ENCODE measurements around the gene SORCS1. TPM values are rescaled to one million over a fixed set of nuclear protein-coding genes. Genes with fewer than 3 reads are reported as not detected.

Gene SORCS1
- total RNA-seq, 1 experiment from 2014 or later = not detected

DNA sequence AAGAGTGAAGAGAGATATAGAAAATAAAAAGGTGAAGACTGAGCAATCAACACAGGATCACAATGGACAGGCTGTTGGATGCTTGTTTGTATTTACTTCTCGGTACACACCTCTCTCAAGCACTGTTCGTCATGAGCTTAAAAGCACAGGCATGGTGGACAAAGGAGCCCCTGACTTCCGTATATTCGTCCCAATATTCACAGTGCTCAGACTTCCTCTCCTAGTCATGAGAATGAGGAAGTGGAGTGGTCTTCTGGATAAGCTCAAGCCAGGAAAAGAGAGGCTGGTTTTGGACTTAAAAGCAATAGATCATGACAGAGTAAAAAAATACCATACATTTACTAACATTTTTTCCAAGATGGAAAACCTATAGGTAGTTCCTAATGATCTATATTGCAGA is 172.5 kb downstream of the SORCS1 start:
- no peak for DNase-seq (ENCODE audit: low spot score)

DNA sequence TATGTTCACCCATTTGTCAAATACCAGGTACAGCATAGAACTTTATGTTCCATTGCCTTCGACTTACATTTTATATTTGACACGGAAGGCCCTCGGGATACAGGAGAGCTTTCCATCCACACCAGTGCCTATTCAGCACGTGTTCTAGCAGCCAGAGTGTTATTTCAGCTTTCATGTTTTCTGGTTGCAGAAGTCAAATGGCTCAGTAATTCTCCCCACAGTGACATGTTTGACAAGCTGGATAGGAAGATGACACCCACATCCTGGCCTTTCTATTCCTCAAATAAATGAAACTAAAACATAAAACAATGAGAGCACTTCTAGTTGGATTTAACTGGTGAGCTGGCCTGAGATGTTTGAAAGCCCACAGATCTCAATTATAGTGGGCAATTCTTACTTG is 173.4 kb downstream of the SORCS1 start:
- no peak for DNase-seq (ENCODE audit: low spot score)

DNA sequence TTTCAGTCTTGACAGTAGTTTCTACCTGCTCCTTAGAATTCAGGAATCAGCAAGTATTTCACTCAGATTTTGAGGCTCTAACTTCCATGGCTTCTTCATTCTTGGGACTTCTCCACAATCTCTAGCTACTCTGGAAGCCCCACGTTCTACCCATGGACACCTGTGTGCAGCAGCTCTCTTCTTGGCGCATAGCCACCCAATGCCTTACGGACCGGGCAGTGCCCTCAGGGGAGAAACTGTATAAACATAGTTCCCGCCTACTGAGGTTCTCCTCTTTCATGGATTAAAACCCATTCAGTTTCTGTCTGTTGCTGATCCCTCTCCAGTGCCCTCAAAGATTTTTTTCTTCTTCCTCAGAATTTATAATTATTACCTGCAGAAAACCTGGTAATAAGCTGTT is 177.1 kb downstream of the SORCS1 start:
- DNase-seq (ENCODE audit: low spot score) = no peak

DNA sequence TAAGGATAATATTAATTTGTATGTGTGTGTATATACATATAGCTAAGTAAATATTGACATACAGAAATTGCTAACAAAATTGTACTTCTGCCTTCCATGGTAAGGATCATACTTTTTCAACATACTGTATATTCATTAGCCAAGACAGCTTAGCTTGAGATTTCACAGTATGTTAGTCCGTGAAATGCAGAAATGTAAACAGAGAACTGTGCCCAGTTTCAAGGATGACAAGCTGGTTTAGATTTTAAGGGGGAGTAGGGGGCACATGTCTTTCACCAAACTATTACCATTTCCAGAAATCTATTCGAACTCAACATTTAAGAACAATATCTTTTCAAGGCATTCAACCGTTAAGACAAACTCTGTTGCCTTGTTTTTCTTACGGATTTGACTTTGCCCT is 182.2 kb downstream of the SORCS1 start:
- DNase-seq (ENCODE audit: low spot score) = no peak

DNA sequence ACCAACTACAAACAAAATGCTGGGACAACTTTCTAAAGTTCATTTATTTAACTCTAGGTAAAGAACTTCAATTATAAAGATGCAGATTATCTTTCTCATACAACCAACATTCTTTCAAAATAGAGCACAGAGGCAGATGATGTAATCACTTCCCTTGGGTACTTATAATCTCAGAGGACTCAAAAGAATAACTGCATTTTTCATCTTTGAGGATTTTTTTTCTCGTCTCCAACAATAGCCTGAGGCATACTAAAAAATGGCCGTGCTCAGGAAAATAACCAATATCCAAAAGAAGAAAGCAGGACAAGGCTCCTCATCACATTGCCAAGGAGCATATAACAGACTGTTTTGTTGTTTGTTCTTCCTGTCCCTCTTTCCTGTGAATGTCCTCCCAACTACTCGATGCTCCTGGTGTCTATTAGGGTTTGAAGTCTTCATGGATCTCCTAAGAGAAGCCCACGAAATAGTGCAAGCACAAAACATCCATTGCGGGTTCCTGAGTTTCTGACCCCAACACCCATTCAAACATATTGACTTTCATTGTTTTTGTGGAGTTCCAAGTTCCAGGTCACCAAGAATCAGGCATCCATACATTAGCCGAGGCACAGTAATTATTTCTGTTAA is 182.9 kb downstream of the SORCS1 start:
- DNase-seq (ENCODE audit: low spot score) = no peak

DNA sequence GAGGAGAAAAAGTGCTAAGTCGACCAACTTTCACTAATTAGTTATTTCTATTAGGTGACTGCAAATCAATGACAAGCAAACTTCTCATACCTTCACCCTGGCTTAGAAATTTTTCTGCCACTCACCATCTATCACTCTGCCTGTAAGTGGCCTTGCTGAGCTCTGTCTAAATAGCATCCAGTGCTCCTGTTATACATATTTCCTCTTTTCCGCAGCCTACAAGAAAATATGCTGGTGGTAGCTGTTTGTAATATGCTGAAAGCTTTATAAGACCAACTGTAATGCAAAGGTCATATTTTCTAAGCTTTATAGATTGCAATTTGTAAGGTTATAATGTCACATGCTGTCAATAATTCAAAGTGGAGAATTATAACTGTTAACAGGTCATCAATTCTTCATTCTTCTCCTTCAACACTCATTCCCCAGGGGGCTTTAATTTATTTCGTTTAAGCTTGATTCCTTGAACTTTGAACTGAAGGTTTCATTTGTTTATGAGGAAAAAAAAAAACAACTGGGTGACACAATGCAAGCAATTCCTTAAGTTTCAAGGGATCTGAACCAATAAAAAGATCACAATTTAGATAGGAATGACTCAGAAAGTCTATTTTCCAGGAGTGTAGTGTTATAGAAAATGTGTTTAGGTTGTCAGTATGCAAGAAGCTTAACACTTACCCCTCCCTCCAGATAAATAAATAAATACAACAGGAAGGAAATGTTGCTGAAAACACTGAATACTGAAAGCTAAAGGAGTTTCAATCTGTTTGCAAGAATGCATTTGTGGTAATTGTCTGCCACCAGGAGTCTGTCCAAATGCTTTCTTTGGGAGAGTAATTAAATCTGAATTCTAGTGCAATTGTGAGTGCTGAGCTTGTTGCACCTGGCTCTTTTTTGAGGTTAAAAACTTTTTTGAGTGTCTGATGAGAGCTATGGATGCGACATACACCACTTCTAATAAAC is 183.7 kb downstream of the SORCS1 start:
- DNase-seq (ENCODE audit: low spot score) = no peak

DNA sequence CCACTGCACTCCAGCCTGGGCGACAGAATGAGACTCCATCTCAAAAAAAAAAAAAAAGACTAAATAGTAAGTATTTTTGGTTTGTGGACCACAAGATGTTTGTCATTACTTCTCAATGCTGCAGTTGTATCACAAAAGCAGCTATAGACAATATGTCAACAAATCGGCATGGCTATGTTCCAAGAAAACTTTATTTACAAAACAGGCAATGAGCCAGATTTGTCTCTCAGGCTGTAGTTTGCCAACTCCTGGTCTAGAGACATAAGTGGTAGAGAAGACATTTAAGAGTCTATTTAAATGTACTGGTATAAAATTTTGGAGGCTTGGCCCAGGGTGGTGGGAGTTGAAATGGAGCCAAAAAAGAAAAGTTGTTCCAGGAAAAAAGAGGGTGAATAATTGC is 185.8 kb downstream of the SORCS1 start:
- DNase-seq (ENCODE audit: low spot score) = no peak

DNA sequence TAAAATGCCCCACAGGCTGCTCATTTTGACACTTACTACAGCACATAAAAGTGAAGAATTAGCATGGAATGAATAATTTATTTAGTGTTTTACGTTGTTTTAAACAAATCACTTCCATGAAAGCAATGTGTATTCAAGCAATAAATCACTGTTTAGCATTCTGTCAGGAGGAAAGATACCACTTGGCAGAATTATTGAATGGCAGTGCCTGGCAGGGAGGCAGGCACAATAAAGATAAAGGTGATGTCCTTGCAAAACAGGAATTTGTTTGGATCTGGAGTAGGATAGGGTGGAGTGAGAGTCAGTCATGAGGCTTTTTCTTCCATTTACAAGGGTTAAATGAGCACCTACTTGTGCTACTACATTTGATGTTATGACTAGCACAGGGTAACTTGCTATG is 190.8 kb downstream of the SORCS1 start:
- DNase-seq (ENCODE audit: low spot score) = no peak

DNA sequence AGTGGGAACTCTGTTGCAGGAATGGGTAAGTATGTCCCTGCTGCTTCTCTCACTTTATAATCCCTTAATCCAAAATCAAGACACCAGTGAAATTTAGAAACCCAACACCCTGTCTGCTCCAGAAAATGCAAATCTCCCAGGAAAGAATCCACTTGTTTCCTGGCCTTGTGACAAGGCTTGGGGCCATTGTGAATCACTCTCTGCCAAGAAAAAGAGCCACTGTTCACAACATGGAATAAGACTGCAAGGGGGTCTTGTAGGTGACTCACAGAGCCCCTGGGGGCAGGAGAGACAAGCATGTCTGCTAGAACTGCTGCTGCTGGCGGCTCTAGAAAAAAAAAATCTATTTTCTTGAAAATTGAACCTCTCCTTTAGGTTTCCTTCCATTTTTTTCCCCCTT is 191.2 kb downstream of the SORCS1 start:
- no peak for DNase-seq (ENCODE audit: low spot score)

DNA sequence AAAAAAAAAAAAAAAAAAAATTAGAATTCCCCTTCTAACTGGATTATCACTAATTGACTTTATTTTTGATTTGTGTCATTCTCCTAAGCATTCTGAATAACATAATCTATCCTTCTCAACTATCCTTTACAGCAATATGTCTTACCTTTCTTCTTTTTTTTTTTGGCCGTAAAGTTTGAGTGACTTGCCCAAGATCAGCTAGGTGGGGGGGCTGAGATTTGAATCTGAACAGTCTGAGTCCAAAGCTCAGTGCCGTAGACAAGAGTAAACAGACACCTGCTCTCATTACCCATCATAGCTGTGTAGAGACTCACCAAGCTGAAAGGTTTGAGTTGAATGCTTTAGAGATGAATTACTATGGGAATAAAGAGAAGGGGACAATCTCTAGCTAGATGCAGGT is 192.1 kb downstream of the SORCS1 start:
- no peak for DNase-seq (ENCODE audit: low spot score)

DNA sequence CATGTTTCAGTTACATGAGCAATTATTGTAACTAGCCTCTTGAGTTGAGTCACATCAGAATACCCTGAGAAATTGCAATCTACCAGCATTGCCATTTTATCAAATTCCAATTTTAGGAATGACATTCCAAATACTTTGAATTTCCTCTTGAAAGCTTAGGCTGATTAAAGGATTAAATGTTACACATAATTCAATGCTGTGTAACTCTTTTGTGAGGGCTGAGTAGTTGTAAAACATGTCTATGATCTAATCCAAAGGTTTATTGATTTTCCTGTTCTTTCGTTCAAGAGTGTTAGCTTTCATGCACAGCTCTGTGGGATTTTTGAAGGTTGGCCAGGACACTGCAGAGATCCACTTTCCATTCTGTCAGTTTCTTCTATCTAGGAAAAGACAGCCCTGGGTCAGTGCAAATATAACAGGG is 193.1 kb downstream of the SORCS1 start:
- no peak for DNase-seq (ENCODE audit: low spot score)

DNA sequence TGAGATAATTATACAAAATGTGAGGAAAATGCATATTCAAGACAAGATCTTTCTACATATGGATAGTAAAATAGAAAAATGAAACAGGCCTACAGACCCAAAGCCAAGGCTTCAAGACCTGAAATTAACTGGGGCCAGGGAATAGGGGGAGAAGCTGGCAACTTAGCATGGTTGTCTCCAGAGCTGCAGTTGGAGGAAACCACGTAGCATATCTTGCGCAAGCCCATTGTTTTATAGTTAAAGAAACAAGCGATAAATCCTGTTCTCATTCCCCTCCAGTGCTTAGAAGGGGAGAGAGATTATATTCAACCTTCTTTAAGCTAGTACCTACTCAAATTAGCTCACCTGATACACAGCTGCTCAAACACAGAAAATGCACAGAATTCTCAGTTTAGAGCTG is 197.1 kb downstream of the SORCS1 start:
- no peak for DNase-seq (ENCODE audit: low spot score)

DNA sequence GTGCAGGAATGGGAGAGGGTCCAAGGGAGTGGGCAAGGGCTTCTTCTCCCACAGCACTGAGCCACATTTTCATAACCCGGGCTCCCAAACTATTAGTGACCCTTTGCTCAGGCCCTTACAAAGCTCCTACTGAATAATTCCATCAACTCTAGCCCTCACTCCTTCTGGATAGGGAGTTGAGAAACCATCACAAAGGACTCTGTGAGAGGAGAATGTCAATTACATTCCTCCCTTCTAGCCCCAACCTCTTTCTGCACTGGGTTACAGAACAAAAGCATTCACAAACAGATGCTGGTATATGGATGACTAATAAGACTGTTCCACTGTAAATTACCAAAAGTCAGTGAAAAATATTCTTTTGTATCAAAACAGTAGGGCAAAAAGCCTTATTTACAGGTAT is 203.7 kb downstream of the SORCS1 start:
- DNase-seq (ENCODE audit: low spot score) = no peak

DNA sequence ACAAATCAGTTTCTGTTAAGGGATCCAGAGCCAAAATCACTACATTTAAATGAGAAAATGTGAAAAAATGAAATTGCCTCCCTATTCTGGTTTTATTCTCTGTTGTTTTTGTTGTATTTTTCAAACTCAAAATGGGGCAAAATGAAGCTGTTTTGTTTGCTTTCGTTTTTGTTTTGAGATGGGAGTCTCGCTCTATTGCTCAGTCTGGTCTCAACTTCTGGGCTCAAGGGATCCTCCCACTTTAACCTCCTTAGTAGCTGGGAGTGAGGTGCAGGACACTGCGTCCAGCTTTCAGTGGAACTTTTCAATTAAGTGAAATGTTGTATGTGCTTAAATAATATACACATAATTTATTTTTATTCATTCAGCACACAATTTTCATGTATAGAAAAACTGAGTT is 205.0 kb downstream of the SORCS1 start:
- DNase-seq (ENCODE audit: low spot score) = no peak

DNA sequence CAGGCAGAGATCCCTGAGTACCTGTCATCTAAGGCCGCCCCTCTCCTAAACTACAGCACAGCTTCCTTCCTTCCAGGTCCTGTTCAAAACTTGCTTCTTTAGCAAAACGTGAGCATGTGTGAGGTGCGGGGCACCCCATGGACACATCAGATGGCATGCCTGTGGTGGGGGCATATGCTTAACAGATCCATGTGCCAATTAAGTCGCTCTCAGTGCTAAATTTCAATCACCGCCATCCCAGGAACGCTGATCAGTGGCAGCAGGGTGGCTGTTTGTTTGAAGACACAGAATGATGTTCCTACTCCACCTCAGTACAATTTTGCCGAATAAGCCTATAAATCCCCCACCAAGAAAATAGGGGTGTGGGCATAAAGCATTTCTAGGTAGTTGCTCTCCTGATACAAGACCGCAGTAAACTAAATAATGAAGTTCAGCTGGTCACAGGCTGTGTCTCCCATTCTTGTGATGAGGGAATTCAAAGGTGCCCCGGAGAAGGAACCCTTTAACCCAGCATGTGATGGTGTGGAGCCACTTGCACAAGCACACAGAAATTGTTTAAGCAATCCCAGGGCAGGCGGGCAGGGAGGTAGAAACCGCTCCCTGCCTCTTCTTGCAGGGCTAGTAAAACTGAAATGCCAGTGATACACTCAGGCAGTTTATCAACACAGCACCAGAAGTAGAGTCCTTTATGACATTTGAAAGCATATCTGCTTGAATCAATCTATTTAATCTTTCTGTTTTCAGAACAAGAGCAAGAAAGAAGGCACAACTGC is 205.7 kb downstream of the SORCS1 start:
- DNase-seq (ENCODE audit: low spot score) = no peak

DNA sequence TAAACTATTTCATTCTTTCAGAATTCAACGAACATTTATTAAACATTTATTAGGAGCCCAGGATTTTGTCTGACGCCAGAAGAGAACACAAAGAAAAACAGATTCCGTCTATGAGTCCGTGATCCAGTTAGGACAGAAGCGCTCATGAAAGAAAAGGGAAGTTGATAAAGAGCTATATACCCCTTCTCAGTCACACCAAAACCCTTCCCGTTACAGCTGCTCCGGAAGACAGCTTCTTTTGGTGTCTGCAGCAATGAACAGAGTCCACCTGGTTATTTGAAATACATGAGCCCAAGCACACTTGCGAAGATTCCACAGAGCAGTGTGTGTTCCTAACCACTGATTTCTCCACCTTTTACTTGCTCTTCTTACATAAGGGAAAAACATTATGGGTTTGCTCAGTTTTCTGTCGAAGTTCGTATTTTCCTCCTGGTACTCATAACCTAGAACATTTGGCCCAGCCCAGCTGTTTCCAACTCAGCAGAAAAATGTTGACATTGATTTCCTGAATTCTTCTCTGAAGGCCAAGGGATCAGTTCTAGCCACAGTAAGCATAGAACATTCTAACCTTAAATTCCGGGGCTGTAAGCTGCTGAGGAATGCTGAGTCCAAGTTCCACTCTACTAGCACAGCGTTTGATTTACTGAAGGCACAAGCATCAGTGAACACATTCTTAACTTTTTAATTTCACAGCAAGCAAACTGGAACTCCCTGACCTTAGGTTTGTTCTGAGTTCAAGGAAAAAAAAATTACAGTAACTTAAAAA is 206.5 kb downstream of the SORCS1 start:
- no peak for DNase-seq (ENCODE audit: low spot score)

DNA sequence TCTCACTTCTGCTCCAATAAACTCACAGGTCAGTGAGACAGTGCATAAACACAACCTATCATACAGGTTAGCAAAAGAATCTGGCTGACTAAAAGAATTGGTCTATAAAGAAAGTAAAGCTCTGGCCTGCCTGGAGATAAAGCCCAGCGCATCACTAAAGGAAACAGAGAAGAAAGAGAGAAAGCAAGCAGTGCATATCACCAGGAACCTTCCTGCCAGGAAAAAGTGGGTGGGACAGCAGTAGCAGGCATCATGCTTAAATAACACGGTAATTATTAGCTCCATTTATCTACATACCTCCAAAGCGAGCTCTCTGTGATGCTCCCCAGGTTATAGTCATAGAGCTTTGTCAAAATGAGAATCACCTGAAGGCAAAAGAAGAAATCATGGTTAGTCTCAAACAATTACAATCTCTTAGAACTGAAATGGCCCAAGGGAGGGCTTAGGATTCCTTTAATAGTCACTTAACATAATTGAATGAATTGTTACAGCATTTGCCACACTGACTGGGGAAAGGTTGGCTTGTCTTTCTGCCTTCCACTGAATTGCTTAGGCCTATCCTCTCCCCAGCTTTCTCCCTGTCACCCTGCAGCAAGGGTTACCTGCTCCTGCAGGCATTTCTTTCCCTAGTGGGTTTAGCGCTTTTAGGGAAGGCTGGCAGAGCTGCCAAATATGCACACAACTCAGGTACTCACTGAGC is 208.1 kb downstream of the SORCS1 start:
- DNase-seq (ENCODE audit: low spot score) = no peak

DNA sequence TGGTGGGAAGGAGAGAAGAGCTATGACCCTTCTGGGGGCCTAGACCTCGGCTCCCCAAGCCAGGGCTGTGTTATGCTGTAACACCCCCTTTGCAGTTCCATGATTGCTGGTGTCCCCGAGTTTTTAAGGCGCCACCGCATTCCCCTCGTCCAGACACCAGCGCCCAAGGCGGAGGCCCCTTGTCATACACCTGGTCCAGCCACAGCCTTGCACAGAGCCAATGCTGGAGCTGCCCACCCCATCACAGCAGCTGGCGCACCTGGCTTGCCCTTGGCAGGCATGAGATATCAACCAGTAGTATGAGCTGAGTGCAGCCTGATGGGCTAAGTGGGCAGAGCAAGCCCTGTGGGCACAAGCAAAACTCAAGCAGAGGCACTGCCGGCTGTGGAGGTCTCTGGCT is 209.4 kb downstream of the SORCS1 start:
- DNase-seq (ENCODE audit: low spot score) = no peak

DNA sequence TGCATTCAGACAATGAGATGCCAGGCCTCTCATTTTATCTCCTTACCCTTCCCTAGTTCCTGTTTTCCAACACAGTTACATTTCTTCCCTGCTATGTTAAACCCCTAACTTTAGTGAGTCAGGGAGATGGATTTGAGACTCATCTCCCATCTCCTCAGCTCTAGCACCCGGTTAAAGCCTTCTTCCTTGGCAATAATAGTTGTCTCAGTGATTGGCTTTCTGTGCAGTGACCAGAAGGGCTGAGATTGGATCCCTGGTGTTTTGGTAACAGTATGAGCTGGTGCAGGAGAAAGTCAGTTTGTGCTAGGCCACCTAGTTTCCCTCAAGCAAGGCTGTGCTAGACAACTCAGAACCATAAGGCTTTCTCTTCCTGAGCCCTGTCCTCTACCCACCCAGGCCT is 212.5 kb downstream of the SORCS1 start:
- no peak for DNase-seq (ENCODE audit: low spot score)

DNA sequence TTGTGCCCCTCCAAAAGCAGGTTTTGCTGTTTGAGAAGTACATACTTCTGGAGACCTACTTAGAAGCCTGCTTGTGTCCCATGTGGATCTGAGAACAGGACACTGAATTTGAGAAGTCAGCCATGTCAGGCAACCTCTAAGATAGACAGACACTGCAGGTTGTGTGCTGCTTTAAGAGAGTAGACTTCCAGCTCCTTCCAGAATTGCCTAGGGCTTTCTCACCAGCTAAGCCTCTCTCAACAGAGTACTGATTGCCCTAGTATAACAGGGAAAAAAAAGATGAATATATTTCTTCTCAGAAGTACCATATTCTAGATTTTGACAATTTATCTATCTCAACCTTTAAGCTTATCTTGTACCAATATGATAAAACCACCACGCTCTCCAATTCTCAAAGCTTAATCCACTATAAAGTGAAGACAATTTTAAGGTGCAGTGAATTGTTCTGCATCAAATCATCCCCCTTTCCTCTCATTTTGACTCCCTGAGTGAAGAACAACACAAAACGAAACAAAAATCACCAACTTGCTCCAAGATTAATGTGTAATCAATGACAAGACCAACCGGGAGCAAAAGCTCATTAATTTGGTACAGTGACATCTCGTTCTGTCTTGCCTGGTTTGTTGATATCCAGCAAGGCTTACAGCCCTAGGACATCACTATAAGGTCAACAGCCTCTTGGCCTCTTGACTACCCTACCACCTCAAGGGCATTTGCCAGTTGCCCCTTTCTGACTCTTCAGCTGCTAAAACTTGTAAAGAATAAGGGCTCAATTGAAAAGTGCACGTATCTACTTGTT is 214.6 kb downstream of the SORCS1 start:
- DNase-seq (ENCODE audit: low spot score) = no peak
